Activated CD4-positive, alpha-beta memory T cell treated with anti-CD3 and anti-CD28 coated beads, Interleukin-2, amount 10 ng/mL, durations not matched to agents 7 days and 5 days (primary cell): ENCODE measurements around the gene BMPER. TPM values are rescaled to one million over a fixed set of nuclear protein-coding genes. Genes with fewer than 3 reads are reported as not detected.

Experiments used
- CTCF ChIA-PET: fragments of 350-600 bp; sonication (Branson Sonifier 250); formaldehyde crosslinking; loops from one replicate; lab custom pipeline; 2021; ENCODE audit warnings: antibody characterized with exemption, inconsistent platforms; lab: Charles Lee
- POLR2A ChIA-PET: fragments of 350-600 bp; sonication (Branson Sonifier 250); formaldehyde crosslinking; loops from one replicate; lab custom pipeline; 2021; ENCODE audit warnings: antibody characterized with exemption; lab: Charles Lee
- DNase-seq: peaks from one replicate; pipeline ENCODE4 v3.0.0-alpha.2; 2020
- H3K27ac Mint-ChIP-seq: one replicate; pipeline ENCODE4 v1.8.0; 2021; ENCODE audit warnings: mild to moderate bottlenecking, mixed read lengths
- H3K27me3 Mint-ChIP-seq: one replicate; pipeline ENCODE4 v1.8.0; 2021; ENCODE audit warnings: mixed read lengths
- H3K36me3 Mint-ChIP-seq: one replicate; pipeline ENCODE4 v1.8.0; 2021; ENCODE audit warnings: low read depth, mixed read lengths
- H3K4me1 Mint-ChIP-seq: one replicate; pipeline ENCODE4 v1.8.0; 2021; ENCODE audit warnings: mixed read lengths
- H3K4me3 Mint-ChIP-seq: one replicate; pipeline ENCODE4 v1.8.0; 2021; ENCODE audit warnings: mild to moderate bottlenecking, mixed read lengths
- H3K9me3 Mint-ChIP-seq: one replicate; pipeline ENCODE4 v1.8.0; 2021; ENCODE audit warnings: mixed read lengths
- total RNA-seq, 2 experiments: library from RNA; stranded (reverse); gene quantifications; one replicate each; pipeline ENCODE4 v1.2.3, GENCODE V29; 2021

The BMPER gene
- total RNA-seq, 2 experiments from 2014 or later = not detected

GRCh38 chr7:33971106-33971505, 65.8 kb downstream of the BMPER start:
- no peaks in the 10 kb centered on the region for H3K36me3 Mint-ChIP-seq
- POLR2A ChIA-PET = no interaction called here
- CTCF ChIA-PET = interaction anchor here (0.7 to 0.8 kb wide), 2 partner anchors 67 to 186 kb away, joined by 3 read pairs; no protein-coding TSS in a partner anchor

GRCh38 chr7:33973231-33974015, 68.1 kb downstream of the BMPER start:
- Mint-ChIP-seq H3K4me3 (no peak overlapping the region), H3K9me3 (no peaks in the 10 kb centered on the region), H3K4me1 (no peaks in the 10 kb centered on the region), H3K27me3 (no peaks in the 10 kb centered on the region), H3K36me3 (no peaks in the 10 kb centered on the region), H3K27ac (no peak overlapping the region)
- POLR2A ChIA-PET = no interaction called here
- CTCF ChIA-PET = interaction anchor here (0.9 kb wide), 1 partner anchor 40 kb away, joined by 3 read pairs; no protein-coding TSS in a partner anchor
- DNase-seq = no peak

More at GRCh38 chr7:33971106-33971505, 65.8 kb downstream of the BMPER start:
- Mint-ChIP-seq H3K27me3 (no peaks in the 10 kb centered on the region), H3K9me3 (no peaks in the 10 kb centered on the region), H3K27ac (no peak overlapping the region), H3K4me3 (no peak overlapping the region), H3K4me1 (no peaks in the 10 kb centered on the region)
- DNase-seq = no peak

- no peaks in the 10 kb centered on the region for H3K36me3 Mint-ChIP-seq
- DNase-seq = no peak
- H3K27me3 Mint-ChIP-seq = no peaks in the 10 kb centered on the region
- no peak overlapping the region for H3K27ac Mint-ChIP-seq
- no peak overlapping the region for H3K4me3 Mint-ChIP-seq
- H3K4me1 Mint-ChIP-seq = no peaks in the 10 kb centered on the region
- ChIA-PET POLR2A (no interaction called here), CTCF (no interaction called here)
- no peaks in the 10 kb centered on the region for H3K9me3 Mint-ChIP-seq
These were observed 74.0 kb downstream of the BMPER start for GRCh38 chr7:33979300-33979806.

- Mint-ChIP-seq H3K36me3 (no peaks in the 10 kb centered on the region), H3K27ac (no peak overlapping the region), H3K4me1 (no peaks in the 10 kb centered on the region), H3K4me3 (no peak overlapping the region), H3K9me3 (no peaks in the 10 kb centered on the region), H3K27me3 (no peaks in the 10 kb centered on the region)
- ChIA-PET CTCF (no interaction called here), POLR2A (no interaction called here)
- DNase-seq = no peak
These were observed 74.5 kb downstream of the BMPER start for GRCh38 chr7:33979807-33980355.

- no peaks in the 10 kb centered on the region for H3K27me3 Mint-ChIP-seq
- DNase-seq = no peak
- no peaks in the 10 kb centered on the region for H3K4me1 Mint-ChIP-seq
- POLR2A ChIA-PET = no interaction called here
- H3K4me3 Mint-ChIP-seq = no peak overlapping the region
- no peak overlapping the region for H3K27ac Mint-ChIP-seq
- H3K36me3 Mint-ChIP-seq = no peaks in the 10 kb centered on the region
- H3K9me3 Mint-ChIP-seq = no peaks in the 10 kb centered on the region
- CTCF ChIA-PET = no interaction called here
These were observed 75.9 kb downstream of the BMPER start for GRCh38 chr7:33981226-33981625.

GRCh38 chr7:33981671-33982424, 76.5 kb downstream of the BMPER start:
- ChIA-PET POLR2A (no interaction called here), CTCF (no interaction called here)
- H3K27ac Mint-ChIP-seq = no peak overlapping the region
- no peaks in the 10 kb centered on the region for H3K27me3 Mint-ChIP-seq
- DNase-seq = no peak
- no peaks in the 10 kb centered on the region for H3K9me3 Mint-ChIP-seq
- H3K4me3 Mint-ChIP-seq = no peak overlapping the region
- H3K4me1 Mint-ChIP-seq = no peaks in the 10 kb centered on the region
- H3K36me3 Mint-ChIP-seq = no peaks in the 10 kb centered on the region

- CTCF ChIA-PET = no interaction called here
- H3K4me1 Mint-ChIP-seq = no peaks in the 10 kb centered on the region
- H3K27me3 Mint-ChIP-seq = no peaks in the 10 kb centered on the region
These were observed 77.1 kb downstream of the BMPER start for GRCh38 chr7:33982425-33982786.

GRCh38 chr7:33986451-33986850, 81.1 kb downstream of the BMPER start:
- no peaks in the 10 kb centered on the region for H3K27me3 Mint-ChIP-seq
- H3K9me3 Mint-ChIP-seq = no peaks in the 10 kb centered on the region
- no peak for DNase-seq
- H3K36me3 Mint-ChIP-seq = no peaks in the 10 kb centered on the region
- no peaks in the 10 kb centered on the region for H3K4me1 Mint-ChIP-seq
- CTCF ChIA-PET = no interaction called here
- H3K27ac Mint-ChIP-seq = no peak overlapping the region
- POLR2A ChIA-PET = no interaction called here
- no peak overlapping the region for H3K4me3 Mint-ChIP-seq

More at GRCh38 chr7:33982425-33982786, 77.1 kb downstream of the BMPER start:
- POLR2A ChIA-PET = no interaction called here
- Mint-ChIP-seq H3K4me3 (no peak overlapping the region), H3K36me3 (no peaks in the 10 kb centered on the region), H3K9me3 (no peaks in the 10 kb centered on the region), H3K27ac (no peak overlapping the region)
- no peak for DNase-seq

- no peaks in the 10 kb centered on the region for H3K36me3 Mint-ChIP-seq
- H3K4me3 Mint-ChIP-seq = no peak overlapping the region
- H3K9me3 Mint-ChIP-seq = no peaks in the 10 kb centered on the region
- H3K27me3 Mint-ChIP-seq = no peaks in the 10 kb centered on the region
- DNase-seq = no peak
- no peak overlapping the region for H3K27ac Mint-ChIP-seq
- ChIA-PET POLR2A (no interaction called here), CTCF (no interaction called here)
- no peaks in the 10 kb centered on the region for H3K4me1 Mint-ChIP-seq
These were observed 81.9 kb downstream of the BMPER start for GRCh38 chr7:33986951-33987947.

- H3K9me3 Mint-ChIP-seq = peaks cover 2% of the 10 kb centered on the region
- CTCF ChIA-PET = no interaction called here
- no peaks in the 10 kb centered on the region for H3K27me3 Mint-ChIP-seq
- no peak overlapping the region for H3K27ac Mint-ChIP-seq
- peaks cover 3% of the 10 kb centered on the region for H3K4me1 Mint-ChIP-seq
- no peak overlapping the region for H3K4me3 Mint-ChIP-seq
- DNase-seq = no peak
- H3K36me3 Mint-ChIP-seq = no peaks in the 10 kb centered on the region
- POLR2A ChIA-PET = no interaction called here
These were observed 91.6 kb downstream of the BMPER start for GRCh38 chr7:33996899-33997298.

- H3K9me3 Mint-ChIP-seq = peaks cover 2% of the 10 kb centered on the region
- H3K4me1 Mint-ChIP-seq = peaks cover 3% of the 10 kb centered on the region
- CTCF ChIA-PET = no interaction called here
- H3K27me3 Mint-ChIP-seq = no peaks in the 10 kb centered on the region
- DNase-seq = no peak
- H3K36me3 Mint-ChIP-seq = no peaks in the 10 kb centered on the region
- no peak overlapping the region for H3K4me3 Mint-ChIP-seq
- POLR2A ChIA-PET = no interaction called here
- H3K27ac Mint-ChIP-seq = no peak overlapping the region
These were observed 93.1 kb downstream of the BMPER start for GRCh38 chr7:33998476-33998875.

- Mint-ChIP-seq H3K4me3 (no peak overlapping the region), H3K9me3 (no peaks in the 10 kb centered on the region), H3K27ac (no peak overlapping the region), H3K27me3 (no peaks in the 10 kb centered on the region), H3K4me1 (no peaks in the 10 kb centered on the region), H3K36me3 (no peaks in the 10 kb centered on the region)
- DNase-seq = no peak
- CTCF ChIA-PET = no interaction called here
- POLR2A ChIA-PET = no interaction called here
These were observed 105.8 kb downstream of the BMPER start for GRCh38 chr7:34011017-34011695.
